Middle frontal gyrus (tissue), 1 donor: ENCODE measurements around the gene ABHD4.

Experiments used
- DNase-seq: peaks from one replicate; pipeline ENCODE4 v3.0.0-alpha.2; 2015; ENCODE audit warnings: low spot score; ENCODE audit errors: extremely low spot score

ABHD4 gene

DNA sequence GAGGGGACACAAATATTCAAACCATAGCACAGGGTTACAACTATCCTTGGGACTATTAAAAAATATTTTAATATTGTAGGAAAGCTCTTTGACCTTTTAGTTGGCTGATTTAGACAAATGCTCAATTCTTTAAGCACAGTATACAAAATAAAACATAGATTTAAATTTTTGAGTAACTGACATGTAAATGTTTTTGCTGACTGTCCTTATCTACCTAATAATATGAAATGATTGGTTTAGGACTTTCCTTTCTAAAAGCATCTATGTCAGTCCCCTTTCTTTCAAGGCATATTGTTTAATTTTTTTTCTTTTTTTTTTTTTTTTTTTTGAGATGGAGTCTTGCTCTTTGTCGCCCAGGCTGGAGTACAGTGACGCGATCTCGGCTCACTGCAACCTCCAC is 62.6 kb downstream of the ABHD4 start:
- DNase-seq, result no peak
